ENCODE data around the gene WDFY2.

WDFY2 gene

GRCh38 chr13:51723529-51723928, 139.3 kb downstream of the WDFY2 start:
- no peak for DNase-seq (ENCODE audit: low read depth, low spot score)
- no peak overlapping the region for H3K4me3 ChIP-seq (ENCODE audit: low read depth, low read length)
- no peak for TF ChIP-seq CTCF (IDR thresholded peaks at IDR 0.05; ENCODE audit: low read depth, low read length)
- in situ Hi-C loops (cut with HindIII; ENCODE audit: low sequenced_read_pairs) = no loop called here

- H3K4me3 ChIP-seq (ENCODE audit: low read depth, low read length) = no peak overlapping the region
- in situ Hi-C loops (cut with HindIII; ENCODE audit: low sequenced_read_pairs) = no loop called here
- no peak for DNase-seq (ENCODE audit: low read depth, low spot score)
- no peak for TF ChIP-seq CTCF (IDR thresholded peaks at IDR 0.05; ENCODE audit: low read depth, low read length)
These were observed 140.5 kb downstream of the WDFY2 start for GRCh38 chr13:51724721-51725120.

- in situ Hi-C loops (cut with HindIII; ENCODE audit: low sequenced_read_pairs) = no loop called here
- no peak for TF ChIP-seq CTCF (IDR thresholded peaks at IDR 0.05; ENCODE audit: low read depth, low read length)
- peak; percentile 77 for DNase-seq (ENCODE audit: low read depth, low spot score)
- no peak overlapping the region for H3K4me3 ChIP-seq (ENCODE audit: low read depth, low read length)
These were observed 142.4 kb downstream of the WDFY2 start for GRCh38 chr13:51726446-51727193.

DNA sequence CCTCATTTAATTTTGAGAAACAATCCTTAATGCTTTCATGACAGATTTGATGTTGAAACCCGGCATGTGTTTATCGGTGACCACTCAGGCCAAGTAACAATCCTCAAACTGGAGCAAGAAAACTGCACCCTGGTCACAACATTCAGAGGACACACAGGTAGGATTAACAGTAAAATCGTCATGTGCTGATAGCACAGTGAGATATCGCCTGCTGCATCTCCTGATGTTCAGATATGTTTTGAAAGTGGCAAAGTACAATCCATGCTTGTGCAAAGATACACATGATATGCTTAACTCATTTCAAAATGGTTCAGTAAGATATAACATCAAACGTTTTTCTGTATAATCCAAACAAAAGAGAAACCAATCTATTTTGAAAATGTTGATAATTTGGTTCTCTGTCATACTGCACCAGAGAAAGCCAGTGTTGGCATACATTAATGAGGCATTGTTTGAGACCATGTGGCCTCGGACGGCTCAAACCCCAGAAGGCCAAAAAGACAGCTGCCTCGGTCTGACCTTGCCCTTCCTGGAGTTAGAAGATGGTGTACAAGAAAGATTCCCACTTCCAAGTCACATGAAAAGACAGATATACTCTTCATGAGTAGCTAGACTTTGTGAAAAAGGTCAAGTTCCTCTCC, 143.5 kb downstream of the WDFY2 start:
- in situ Hi-C loops (cut with HindIII; ENCODE audit: low sequenced_read_pairs) = no loop called here
- DNase-seq (ENCODE audit: low read depth, low spot score) = no peak
- no peak for TF ChIP-seq CTCF (IDR thresholded peaks at IDR 0.05; ENCODE audit: low read depth, low read length)
- no peak overlapping the region for H3K4me3 ChIP-seq (ENCODE audit: low read depth, low read length)

DNA sequence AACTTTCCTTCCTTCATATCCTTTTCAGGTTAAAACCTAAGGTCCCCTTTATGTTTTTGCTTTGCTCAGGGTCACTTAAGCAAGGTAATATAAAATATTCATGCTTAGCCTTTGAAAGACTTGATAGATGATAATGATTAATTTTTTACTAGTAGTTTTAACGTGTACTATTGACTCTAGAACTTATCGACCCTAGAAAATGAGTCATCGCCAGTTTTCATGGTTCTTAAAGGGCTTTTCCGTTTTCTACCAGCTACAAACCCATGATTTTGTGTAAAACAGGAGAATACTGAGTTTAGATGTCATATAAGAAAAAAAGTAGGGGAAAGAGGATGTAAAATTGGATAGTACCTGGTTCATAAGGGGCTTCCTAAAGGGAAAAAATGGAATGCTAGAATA, 144.0 kb downstream of the WDFY2 start:
- no peak overlapping the region for H3K4me3 ChIP-seq (ENCODE audit: low read depth, low read length)
- no peak for TF ChIP-seq CTCF (IDR thresholded peaks at IDR 0.05; ENCODE audit: low read depth, low read length)
- DNase-seq (ENCODE audit: low read depth, low spot score) = no peak
- in situ Hi-C loops (cut with HindIII; ENCODE audit: low sequenced_read_pairs) = no loop called here

- DNase-seq (ENCODE audit: low read depth, low spot score) = peak; percentile 80
- no peak for TF ChIP-seq CTCF (IDR thresholded peaks at IDR 0.05; ENCODE audit: low read depth, low read length)
- H3K4me3 ChIP-seq (ENCODE audit: low read depth, low read length) = no peak overlapping the region
- in situ Hi-C loops (cut with HindIII; ENCODE audit: low sequenced_read_pairs) = no loop called here
These were observed 144.7 kb downstream of the WDFY2 start for GRCh38 chr13:51728972-51729371.
